HepG2 (cell line): ENCODE data around the gene GLTPD2. TPM values are rescaled to one million over a fixed set of nuclear protein-coding genes. Genes with fewer than 3 reads are reported as not detected.

ENCODE experiments used
- CEBPB ChIP-seq: IDR thresholded peaks from 2 replicates; pipeline ENCODE4 v1.6.1; 2011; ENCODE audit warnings: low read depth, low read length, improper control_type of control experiment, borderline replicate concordance
- ELF3 ChIP-seq: IDR thresholded peaks from 2 replicates; pipeline ENCODE4 v1.6.1; 2016; ENCODE audit warnings: missing genetic modification reagents, missing compliant biosample characterization
- GFI1 ChIP-seq: sonication (generic); formaldehyde crosslinking; IDR thresholded peaks from 2 replicates; pipeline ENCODE4 v1.5.0; 2020; ENCODE audit warnings: missing genetic modification reagents, mild to moderate bottlenecking, borderline replicate concordance
- GTF3A ChIP-seq: sonication (generic); formaldehyde crosslinking; conservative IDR thresholded peaks from 2 replicates; pipeline ENCODE4 v1.4.0; 2020; ENCODE audit warnings: mild to moderate bottlenecking, missing genetic modification reagents
- IRF2 ChIP-seq: IDR thresholded peaks from 2 replicates; pipeline ENCODE4 v1.6.1; 2018; ENCODE audit warnings: missing genetic modification reagents, missing compliant biosample characterization
- MZF1 ChIP-seq: sonication (generic); formaldehyde crosslinking; IDR thresholded peaks from 2 replicates; pipeline ENCODE4 v1.8.1; 2023; ENCODE audit warnings: mild to moderate bottlenecking, missing genetic modification reagents, borderline replicate concordance
- NFE2 ChIP-seq: sonication (generic); formaldehyde crosslinking; IDR thresholded peaks from 2 replicates; pipeline ENCODE4 v1.4.0; 2020; ENCODE audit warnings: missing genetic modification reagents
- ONECUT2 ChIP-seq: sonication (generic); formaldehyde crosslinking; IDR thresholded peaks from 2 replicates; pipeline ENCODE4 v1.4.0; 2020; ENCODE audit warnings: missing genetic modification reagents
- RBM22 ChIP-seq: fragments of 200-400 bp; formaldehyde crosslinking; optimal IDR thresholded peaks from 2 replicates; pipeline ENCODE3; 2017; ENCODE audit warnings: mild to moderate bottlenecking, low read length, moderate library complexity
- SIX1 ChIP-seq: sonication (generic); formaldehyde crosslinking; IDR thresholded peaks from 2 replicates; pipeline ENCODE4 v1.4.0; 2020; ENCODE audit warnings: missing genetic modification reagents, borderline replicate concordance
- TCF7 ChIP-seq: sonication (generic); IDR thresholded peaks from 2 replicates; pipeline ENCODE4 v1.6.1; 2016; ENCODE audit warnings: antibody characterized with exemption, low read depth
- TOPORS ChIP-seq: sonication (generic); formaldehyde crosslinking; IDR thresholded peaks from 2 replicates; pipeline ENCODE4 v1.8.0; 2023; ENCODE audit warnings: mild to moderate bottlenecking, missing genetic modification reagents
- ZNF136 ChIP-seq: sonication (generic); formaldehyde crosslinking; IDR thresholded peaks from 2 replicates; pipeline ENCODE4 v1.8.1; 2022; ENCODE audit warnings: low read depth, mild to moderate bottlenecking, moderate library complexity, missing genetic modification reagents
- ZNF143 ChIP-seq: sonication (generic); formaldehyde crosslinking; IDR thresholded peaks from 2 replicates; pipeline ENCODE4 v1.4.0; 2020; ENCODE audit warnings: missing genetic modification reagents
- ZNF263 ChIP-seq: sonication (generic); formaldehyde crosslinking; IDR thresholded peaks from 2 replicates; pipeline ENCODE4 v1.4.0; 2020; ENCODE audit warnings: missing genetic modification reagents
- ZNF343 ChIP-seq: sonication (generic); formaldehyde crosslinking; IDR thresholded peaks from 2 replicates; pipeline ENCODE4 v1.4.0; 2020; ENCODE audit warnings: mild to moderate bottlenecking, missing genetic modification reagents
- ZNF446 ChIP-seq: sonication (generic); formaldehyde crosslinking; IDR thresholded peaks from 2 replicates; pipeline ENCODE4 v1.5.0; 2020; ENCODE audit warnings: mild to moderate bottlenecking, missing genetic modification reagents
- ZNF589 ChIP-seq: sonication (generic); formaldehyde crosslinking; conservative IDR thresholded peaks from 2 replicates; pipeline ENCODE4 v1.8.0; 2022; ENCODE audit warnings: mild to moderate bottlenecking, moderate library complexity, missing genetic modification reagents
- ZNF629 ChIP-seq: sonication (generic); formaldehyde crosslinking; conservative IDR thresholded peaks from 2 replicates; pipeline ENCODE4 v1.5.0; 2020; ENCODE audit warnings: missing genetic modification reagents
- ZNF660 ChIP-seq: sonication (generic); formaldehyde crosslinking; IDR thresholded peaks from 2 replicates; pipeline ENCODE4 v1.5.1; 2020; ENCODE audit warnings: mild to moderate bottlenecking, low read depth, missing genetic modification reagents, borderline replicate concordance
- ZNF724P ChIP-seq: sonication (generic); formaldehyde crosslinking; IDR thresholded peaks from 2 replicates; pipeline ENCODE4 v1.8.0; 2022; ENCODE audit warnings: missing genetic modification reagents, borderline replicate concordance
- ZNF839 ChIP-seq: sonication (generic); formaldehyde crosslinking; IDR thresholded peaks from 2 replicates; pipeline ENCODE4 v1.4.0; 2020; ENCODE audit warnings: missing genetic modification reagents, mild to moderate bottlenecking, borderline replicate concordance
- polyA plus RNA-seq, 8 experiments: library from polyadenylated mRNA; depleted of rRNA in 3 of 8; stranded (reverse) in 7 of 8; unstranded in 1 of 8; fragments of >200 nt; fragmentation: Illumina TruSeq in 4 of 8; extraction: Trizol in 4 of 8; gene quantifications; 2 replicates each; pipeline versions ENCODE4 v1.2.1 to v1.2.3, GENCODE V29; 2011 to 2016; ENCODE audit warnings: low read depth in 4 of 8, missing spikeins in 1 of 8, mixed read lengths in 1 of 8; ENCODE audit not compliant: insufficient read depth in 1 of 8
- total RNA-seq, 5 experiments: library from RNA; depleted of rRNA; stranded (reverse); fragments of >200 nt; fragmentation: Illumina TruSeq; extraction: Trizol; gene quantifications; 2 replicates each; pipeline ENCODE4 v1.2.3, GENCODE V29; 2016; ENCODE audit warnings: low read depth in 1 of 5
- TF ChIP-seq, protein P1 (sequence below): sonication (generic); formaldehyde crosslinking; IDR thresholded peaks from 2 replicates; pipeline ENCODE4 v1.4.0; 2020; ENCODE audit warnings: mild to moderate bottlenecking, low read depth, missing genetic modification reagents
- TF ChIP-seq, protein P2 (sequence below): IDR thresholded peaks from 2 replicates; pipeline ENCODE4 v1.6.1; 2016
- TF ChIP-seq, protein P3 (sequence below): sonication (generic); formaldehyde crosslinking; IDR thresholded peaks from 2 replicates; pipeline ENCODE4 v1.8.0; 2022; ENCODE audit warnings: mild to moderate bottlenecking, missing genetic modification reagents, moderate library complexity
- TF ChIP-seq, protein P4 (sequence below): sonication (generic); formaldehyde crosslinking; IDR thresholded peaks from 2 replicates; pipeline ENCODE4 v1.4.0; 2020; ENCODE audit warnings: mild to moderate bottlenecking, missing genetic modification reagents

GLTPD2 gene
- total and polyA plus RNA-seq, 2 of the 13 experiments (the other 11 are each of a cell fraction or from before 2014, with no cell fraction given) = 7.5 to 12.9 TPM

DNA sequence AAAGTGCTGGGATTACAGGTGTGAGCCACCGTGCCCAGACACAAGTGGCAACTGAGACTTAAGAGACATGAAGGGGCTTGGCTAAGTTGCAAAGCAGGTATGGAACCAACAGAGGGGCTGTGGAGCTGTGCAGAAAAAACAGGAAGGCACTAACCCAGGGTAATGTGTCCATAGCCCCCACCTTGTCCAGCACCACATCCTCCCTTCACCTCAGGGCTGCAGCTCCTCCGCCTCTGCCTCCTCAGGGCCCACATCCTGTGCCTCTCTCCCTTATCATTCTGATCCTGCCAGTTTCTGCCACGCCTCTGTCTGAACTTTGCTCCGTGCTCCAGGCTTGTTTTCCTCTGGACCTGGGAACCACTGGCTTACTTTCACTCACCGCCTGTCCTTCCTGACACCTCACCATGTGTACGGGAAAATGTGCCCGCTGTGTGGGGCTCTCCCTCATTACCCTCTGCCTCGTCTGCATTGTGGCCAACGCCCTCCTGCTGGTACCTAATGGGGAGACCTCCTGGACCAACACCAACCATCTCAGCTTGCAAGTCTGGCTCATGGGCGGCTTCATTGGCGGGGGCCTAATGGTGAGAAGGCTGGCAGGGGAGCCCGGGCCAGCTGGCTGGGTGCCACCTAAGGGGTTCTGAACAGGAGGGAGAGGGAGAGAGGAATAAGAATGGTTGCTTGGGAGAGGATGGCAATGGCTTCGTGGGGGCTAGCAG lies 17.1 kb upstream of the GLTPD2 start, which contains the start of gene TM4SF5 (continued):
- TF ChIP-seq CEBPB = no peak
- no peak for TF ChIP-seq RBM22
- TF ChIP-seq, protein P1, sequence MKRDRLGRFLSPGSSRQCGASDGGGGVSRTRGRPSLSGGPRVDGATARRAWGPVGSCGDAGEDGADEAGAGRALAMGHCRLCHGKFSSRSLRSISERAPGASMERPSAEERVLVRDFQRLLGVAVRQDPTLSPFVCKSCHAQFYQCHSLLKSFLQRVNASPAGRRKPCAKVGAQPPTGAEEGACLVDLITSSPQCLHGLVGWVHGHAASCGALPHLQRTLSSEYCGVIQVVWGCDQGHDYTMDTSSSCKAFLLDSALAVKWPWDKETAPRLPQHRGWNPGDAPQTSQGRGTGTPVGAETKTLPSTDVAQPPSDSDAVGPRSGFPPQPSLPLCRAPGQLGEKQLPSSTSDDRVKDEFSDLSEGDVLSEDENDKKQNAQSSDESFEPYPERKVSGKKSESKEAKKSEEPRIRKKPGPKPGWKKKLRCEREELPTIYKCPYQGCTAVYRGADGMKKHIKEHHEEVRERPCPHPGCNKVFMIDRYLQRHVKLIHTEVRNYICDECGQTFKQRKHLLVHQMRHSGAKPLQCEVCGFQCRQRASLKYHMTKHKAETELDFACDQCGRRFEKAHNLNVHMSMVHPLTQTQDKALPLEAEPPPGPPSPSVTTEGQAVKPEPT (CRISPR knock-in tag) = no peak
- peak; percentile 88 for TF ChIP-seq ELF3 (CRISPR knock-in tag)
- TF ChIP-seq ZNF446 = no peak
- TF ChIP-seq ZNF263 = peak; percentile 86
- no peak for TF ChIP-seq ZNF136 (CRISPR knock-in tag)
- TF ChIP-seq MZF1 = no peak
- no peak for TF ChIP-seq ONECUT2 (CRISPR knock-in tag)
- no peak for TF ChIP-seq ZNF839 (CRISPR knock-in tag)
- 0 out of 2 replicates have a peak, but pooled peaks have one; percentile 43 for TF ChIP-seq ZNF589 (CRISPR knock-in tag)
- TF ChIP-seq TOPORS (CRISPR knock-in tag) = peak; percentile 82; the same call in 1 of the 2 replicates
- TF ChIP-seq, protein P2, sequence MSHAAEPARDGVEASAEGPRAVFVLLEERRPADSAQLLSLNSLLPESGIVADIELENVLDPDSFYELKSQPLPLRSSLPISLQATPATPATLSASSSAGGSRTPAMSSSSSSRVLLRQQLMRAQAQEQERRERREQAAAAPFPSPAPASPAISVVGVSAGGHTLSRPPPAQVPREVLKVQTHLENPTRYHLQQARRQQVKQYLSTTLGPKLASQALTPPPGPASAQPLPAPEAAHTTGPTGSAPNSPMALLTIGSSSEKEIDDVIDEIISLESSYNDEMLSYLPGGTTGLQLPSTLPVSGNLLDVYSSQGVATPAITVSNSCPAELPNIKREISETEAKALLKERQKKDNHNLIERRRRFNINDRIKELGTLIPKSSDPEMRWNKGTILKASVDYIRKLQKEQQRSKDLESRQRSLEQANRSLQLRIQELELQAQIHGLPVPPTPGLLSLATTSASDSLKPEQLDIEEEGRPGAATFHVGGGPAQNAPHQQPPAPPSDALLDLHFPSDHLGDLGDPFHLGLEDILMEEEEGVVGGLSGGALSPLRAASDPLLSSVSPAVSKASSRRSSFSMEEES (CRISPR knock-in tag) = no peak
- TF ChIP-seq SIX1 (CRISPR knock-in tag) = peak; percentile 50; the same call in 1 of the 2 replicates
- no peak for TF ChIP-seq TCF7
- no peak; the same call in 1 of the 2 replicates for TF ChIP-seq ZNF629 (CRISPR knock-in tag)
- TF ChIP-seq GTF3A (CRISPR knock-in tag) = no peak
- TF ChIP-seq, protein P3, sequence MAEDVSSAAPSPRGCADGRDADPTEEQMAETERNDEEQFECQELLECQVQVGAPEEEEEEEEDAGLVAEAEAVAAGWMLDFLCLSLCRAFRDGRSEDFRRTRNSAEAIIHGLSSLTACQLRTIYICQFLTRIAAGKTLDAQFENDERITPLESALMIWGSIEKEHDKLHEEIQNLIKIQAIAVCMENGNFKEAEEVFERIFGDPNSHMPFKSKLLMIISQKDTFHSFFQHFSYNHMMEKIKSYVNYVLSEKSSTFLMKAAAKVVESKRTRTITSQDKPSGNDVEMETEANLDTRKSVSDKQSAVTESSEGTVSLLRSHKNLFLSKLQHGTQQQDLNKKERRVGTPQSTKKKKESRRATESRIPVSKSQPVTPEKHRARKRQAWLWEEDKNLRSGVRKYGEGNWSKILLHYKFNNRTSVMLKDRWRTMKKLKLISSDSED (CRISPR knock-in tag) = no peak
- peak; percentile 66; the same call in 1 of the 2 replicates for TF ChIP-seq ZNF343
- TF ChIP-seq ZNF143 (CRISPR knock-in tag) = no peak
- peak; percentile 92 for TF ChIP-seq IRF2 (CRISPR knock-in tag)
- TF ChIP-seq ZNF660 = no peak
- peak; percentile 70 for TF ChIP-seq GFI1 (CRISPR knock-in tag)
- no peak for TF ChIP-seq ZNF724P (CRISPR knock-in tag)
- TF ChIP-seq NFE2 = no peak
- TF ChIP-seq, protein P4, sequence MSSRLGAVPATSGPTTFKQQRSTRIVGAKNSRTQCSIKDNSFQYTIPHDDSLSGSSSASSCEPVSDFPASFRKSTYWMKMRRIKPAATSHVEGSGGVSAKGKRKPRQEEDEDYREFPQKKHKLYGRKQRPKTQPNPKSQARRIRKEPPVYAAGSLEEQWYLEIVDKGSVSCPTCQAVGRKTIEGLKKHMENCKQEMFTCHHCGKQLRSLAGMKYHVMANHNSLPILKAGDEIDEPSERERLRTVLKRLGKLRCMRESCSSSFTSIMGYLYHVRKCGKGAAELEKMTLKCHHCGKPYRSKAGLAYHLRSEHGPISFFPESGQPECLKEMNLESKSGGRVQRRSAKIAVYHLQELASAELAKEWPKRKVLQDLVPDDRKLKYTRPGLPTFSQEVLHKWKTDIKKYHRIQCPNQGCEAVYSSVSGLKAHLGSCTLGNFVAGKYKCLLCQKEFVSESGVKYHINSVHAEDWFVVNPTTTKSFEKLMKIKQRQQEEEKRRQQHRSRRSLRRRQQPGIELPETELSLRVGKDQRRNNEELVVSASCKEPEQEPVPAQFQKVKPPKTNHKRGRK (CRISPR knock-in tag) = peak; percentile 77; the same call in 1 of the 2 replicates
